Brain microvascular endothelial cell (primary cell): Measurements from ENCODE around the gene FARS2.

Source experiments
- DNase-seq: peaks from one replicate; pipeline ENCODE4 v3.0.0-alpha.2; 2020
- H3K27ac ChIP-seq: fragments of 250-450 bp; sonication (Bioruptor Pico); 2 replicates; pipeline ENCODE4 v1.5.1; 2020; ENCODE audit warnings: mild to moderate bottlenecking, moderate library complexity
- H3K27me3 ChIP-seq: fragments of 250-450 bp; sonication (Bioruptor Pico); replicated peaks from 2 replicates; pipeline ENCODE4 v1.5.1; 2020; ENCODE audit warnings: mild to moderate bottlenecking
- H3K36me3 ChIP-seq: fragments of 250-450 bp; sonication (Bioruptor Pico); replicated peaks from 2 replicates; pipeline ENCODE4 v1.5.1; 2020; ENCODE audit warnings: mild to moderate bottlenecking
- H3K4me3 ChIP-seq: 2 replicates; pipeline ENCODE4 v1.5.1; 2011; ENCODE audit warnings: low read depth, mild to moderate bottlenecking, control low read depth, low read length, moderate library complexity
- in situ Hi-C: cut with HindIII; loops from 2 replicates; pipeline ENCODE4 v1.10.0; 2017; ENCODE audit warnings: low sequenced_read_pairs, low pct_ligation_motif_present
- TF ChIP-seq, protein P1 (sequence below): IDR thresholded peaks from 2 replicates; pipeline ENCODE4 v1.5.1; 2011; ENCODE audit warnings: low read depth, mild to moderate bottlenecking, moderate library complexity, low read length, control low read depth, inconsistent platforms; ENCODE audit errors: missing control alignments

FARS2 gene

GRCh38 chr6:5525209-5525608, 263.9 kb downstream of the FARS2 start:
- Histone ChIP-seq H3K4me3 (no peak overlapping the region), H3K36me3 (no peaks in the 10 kb centered on the region), H3K27ac (no peak overlapping the region), H3K27me3 (no peaks in the 10 kb centered on the region)
- peak; percentile 51 for DNase-seq
- TF ChIP-seq, protein P1, sequence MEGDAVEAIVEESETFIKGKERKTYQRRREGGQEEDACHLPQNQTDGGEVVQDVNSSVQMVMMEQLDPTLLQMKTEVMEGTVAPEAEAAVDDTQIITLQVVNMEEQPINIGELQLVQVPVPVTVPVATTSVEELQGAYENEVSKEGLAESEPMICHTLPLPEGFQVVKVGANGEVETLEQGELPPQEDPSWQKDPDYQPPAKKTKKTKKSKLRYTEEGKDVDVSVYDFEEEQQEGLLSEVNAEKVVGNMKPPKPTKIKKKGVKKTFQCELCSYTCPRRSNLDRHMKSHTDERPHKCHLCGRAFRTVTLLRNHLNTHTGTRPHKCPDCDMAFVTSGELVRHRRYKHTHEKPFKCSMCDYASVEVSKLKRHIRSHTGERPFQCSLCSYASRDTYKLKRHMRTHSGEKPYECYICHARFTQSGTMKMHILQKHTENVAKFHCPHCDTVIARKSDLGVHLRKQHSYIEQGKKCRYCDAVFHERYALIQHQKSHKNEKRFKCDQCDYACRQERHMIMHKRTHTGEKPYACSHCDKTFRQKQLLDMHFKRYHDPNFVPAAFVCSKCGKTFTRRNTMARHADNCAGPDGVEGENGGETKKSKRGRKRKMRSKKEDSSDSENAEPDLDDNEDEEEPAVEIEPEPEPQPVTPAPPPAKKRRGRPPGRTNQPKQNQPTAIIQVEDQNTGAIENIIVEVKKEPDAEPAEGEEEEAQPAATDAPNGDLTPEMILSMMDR, result no peak
- in situ Hi-C loops, result no loop called here

DNA sequence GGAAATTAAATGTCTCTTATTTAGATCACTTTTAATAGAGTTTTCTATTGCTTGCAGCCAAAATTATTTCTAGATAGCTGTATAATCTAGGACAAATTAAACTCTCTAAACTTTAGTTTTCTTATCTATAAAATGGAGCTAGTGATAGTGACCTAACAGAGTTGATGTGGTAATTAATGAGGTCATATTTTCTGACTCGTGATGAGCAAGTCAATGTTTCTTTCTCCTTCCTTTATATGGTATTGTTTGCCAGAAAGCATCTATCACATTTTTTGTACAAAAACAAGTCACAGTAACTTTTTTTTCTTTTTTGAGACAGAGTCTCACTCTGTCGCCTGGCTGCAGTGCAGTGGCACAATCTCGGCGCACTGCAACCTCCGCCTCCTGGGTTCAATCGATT, 267.7 kb downstream of the FARS2 start:
- TF ChIP-seq, protein P1, result no peak
- Histone ChIP-seq H3K36me3 (no peaks in the 10 kb centered on the region), H3K27me3 (no peaks in the 10 kb centered on the region), H3K4me3 (no peak overlapping the region), H3K27ac (no peak overlapping the region)
- no peak for DNase-seq
- in situ Hi-C loops, result no loop called here

- Histone ChIP-seq H3K36me3 (no peaks in the 10 kb centered on the region), H3K4me3 (no peak overlapping the region), H3K27ac (no peak overlapping the region), H3K27me3 (no peaks in the 10 kb centered on the region)
- in situ Hi-C loops, result no loop called here
- TF ChIP-seq, protein P1, result no peak
- no peak for DNase-seq
Observed at GRCh38 chr6:5529733-5530132, 268.4 kb downstream of the FARS2 start.

DNA sequence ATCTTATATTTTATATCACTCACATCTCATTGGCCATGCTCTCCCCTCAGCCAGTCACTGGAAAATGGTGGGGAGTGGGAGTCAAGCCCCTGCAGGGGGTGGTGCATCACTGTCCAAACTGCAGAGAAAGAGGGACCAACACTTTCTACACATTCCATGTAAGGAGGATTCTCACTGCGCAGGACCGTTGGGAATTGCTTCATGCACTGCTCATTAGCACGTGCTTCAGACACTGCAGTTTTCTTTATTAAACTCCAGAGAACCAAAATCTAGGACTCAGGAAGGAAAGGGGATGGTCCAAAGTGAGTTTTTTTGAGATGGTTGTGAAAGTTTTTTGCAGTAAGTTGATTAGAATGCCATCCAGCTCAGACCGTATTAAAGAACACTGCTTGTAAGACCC, 269.8 kb downstream of the FARS2 start:
- TF ChIP-seq, protein P1, result no peak
- in situ Hi-C loops, result no loop called here
- H3K27ac ChIP-seq, result no peak overlapping the region
- no peak overlapping the region for H3K4me3 ChIP-seq
- no peaks in the 10 kb centered on the region for H3K27me3 ChIP-seq
- H3K36me3 ChIP-seq, result no peaks in the 10 kb centered on the region
- no peak for DNase-seq

GRCh38 chr6:5531853-5532375, 270.6 kb downstream of the FARS2 start:
- TF ChIP-seq, protein P1, result no peak
- no peak overlapping the region for H3K27ac ChIP-seq

GRCh38 chr6:5532941-5533340, 271.6 kb downstream of the FARS2 start:
- in situ Hi-C loops, result no loop called here
- H3K4me3 ChIP-seq, result no peak overlapping the region
- TF ChIP-seq, protein P1, result no peak

More at GRCh38 chr6:5531853-5532375, 270.6 kb downstream of the FARS2 start:
- in situ Hi-C loops, result no loop called here
- no peak for DNase-seq
- no peaks in the 10 kb centered on the region for H3K27me3 ChIP-seq
- no peak overlapping the region for H3K4me3 ChIP-seq
- H3K36me3 ChIP-seq, result no peaks in the 10 kb centered on the region

More at GRCh38 chr6:5532941-5533340, 271.6 kb downstream of the FARS2 start:
- H3K36me3 ChIP-seq, result no peaks in the 10 kb centered on the region
- no peaks in the 10 kb centered on the region for H3K27me3 ChIP-seq
- no peak overlapping the region for H3K27ac ChIP-seq
- no peak for DNase-seq
